Calu3 (cell line): Measurements from ENCODE around the gene DRC1. TPM values are rescaled to one million over a fixed set of nuclear protein-coding genes. Genes with fewer than 3 reads are reported as not detected.
"Not testable (repeated sequence)": the region's sequence is repeated elsewhere in the genome, so short reads cannot be mapped to it uniquely, and the experiment has no call there.

ENCODE experiments used
- BruUV-seq: library from RNA; stranded (reverse); fragments of 400-500 nt; replicated peaks from 2 replicates; lab custom pipeline; 2021; lab: Mats Ljungman, UMichigan
- CTCF ChIA-PET: fragments of 300-600 bp; sonication (Branson Sonifier 250); formaldehyde crosslinking; loops from one replicate; lab custom pipeline; 2022; ENCODE audit warnings: antibody characterized with exemption; lab: Charles Lee
- DNase-seq: peaks from one replicate; pipeline ENCODE4 v3.0.0; 2022
- H3K27ac Mint-ChIP-seq: one replicate; pipeline ENCODE4 v1.8.0; 2022; ENCODE audit warnings: mixed read lengths; ENCODE audit not compliant: unreplicated experiment
- H3K27me3 Mint-ChIP-seq: one replicate; pipeline ENCODE4 v1.8.0; 2022; ENCODE audit warnings: mixed read lengths; ENCODE audit not compliant: unreplicated experiment
- H3K36me3 Mint-ChIP-seq: one replicate; pipeline ENCODE4 v1.8.0; 2022; ENCODE audit warnings: mild to moderate bottlenecking, moderate library complexity, mixed read lengths; ENCODE audit not compliant: insufficient read depth, unreplicated experiment
- H3K4me1 Mint-ChIP-seq: one replicate; pipeline ENCODE4 v1.8.0; 2022; ENCODE audit warnings: mild to moderate bottlenecking, low read depth, mixed read lengths; ENCODE audit not compliant: unreplicated experiment
- H3K4me3 Mint-ChIP-seq: one replicate; pipeline ENCODE4 v1.8.0; 2022; ENCODE audit warnings: mild to moderate bottlenecking, low read depth, moderate library complexity, mixed read lengths; ENCODE audit not compliant: unreplicated experiment
- H3K9me3 Mint-ChIP-seq: one replicate; pipeline ENCODE4 v1.8.0; 2022; ENCODE audit warnings: low read depth, mixed read lengths; ENCODE audit not compliant: unreplicated experiment
- intact Hi-C: fragments of 100-400 bp; cut with micrococcal nuclease; formaldehyde crosslinking; loops from one replicate; pipeline ENCODE4 v1.10.0; 2022; ENCODE audit not compliant: unreplicated experiment
- total RNA-seq: library from RNA; stranded (reverse); gene quantifications from 2 replicates; pipeline ENCODE4 v1.2.3, GENCODE V29; 2022
- TF ChIP-seq, protein P1 (sequence below): fragments of 200-600 bp; IDR thresholded peaks from one replicate; pipeline ENCODE4 v1.8.0; 2022; ENCODE audit warnings: antibody characterized with exemption; ENCODE audit not compliant: unreplicated experiment

Gene DRC1
- total RNA-seq, 1 experiment from 2014 or later: not detected

DNA sequence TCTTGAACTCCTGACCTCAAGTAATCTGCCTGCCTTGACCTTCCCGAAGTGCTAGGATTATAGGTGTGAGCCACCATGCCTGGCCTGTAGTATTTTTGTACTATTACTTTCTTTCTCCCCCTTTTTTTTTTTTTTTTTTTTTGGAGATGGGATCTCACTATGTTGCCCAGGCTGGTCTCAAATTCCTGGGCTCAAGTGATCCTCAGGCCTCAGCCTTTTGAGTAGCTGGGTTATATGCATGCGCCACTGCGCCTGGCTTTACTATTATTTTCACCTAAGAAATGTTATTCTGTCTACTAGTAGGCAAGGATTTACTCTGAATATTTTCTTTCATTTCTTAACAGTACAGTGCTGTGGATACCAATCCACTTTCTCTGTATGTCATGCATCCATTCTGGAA lies 37.8 kb upstream of the DRC1 start:
- intact Hi-C loops: loop anchor here (5.0 kb wide), 1 partner anchor 33 kb away; no protein-coding TSS in a partner anchor
- Mint-ChIP-seq H3K4me1 (peaks cover 33% of the 10 kb centered on the region), H3K9me3 (no peaks in the 10 kb centered on the region), H3K4me3 (no peak overlapping the region), H3K27ac (no peak overlapping the region), H3K36me3 (peaks cover 7% of the 10 kb centered on the region), H3K27me3 (no peaks in the 10 kb centered on the region)
- CTCF ChIA-PET: interaction anchor here (1.1 kb wide), 1 partner anchor 8 kb away, joined by 3 read pairs; no protein-coding TSS in a partner anchor
- no peak for DNase-seq
- TF ChIP-seq, protein P1, sequence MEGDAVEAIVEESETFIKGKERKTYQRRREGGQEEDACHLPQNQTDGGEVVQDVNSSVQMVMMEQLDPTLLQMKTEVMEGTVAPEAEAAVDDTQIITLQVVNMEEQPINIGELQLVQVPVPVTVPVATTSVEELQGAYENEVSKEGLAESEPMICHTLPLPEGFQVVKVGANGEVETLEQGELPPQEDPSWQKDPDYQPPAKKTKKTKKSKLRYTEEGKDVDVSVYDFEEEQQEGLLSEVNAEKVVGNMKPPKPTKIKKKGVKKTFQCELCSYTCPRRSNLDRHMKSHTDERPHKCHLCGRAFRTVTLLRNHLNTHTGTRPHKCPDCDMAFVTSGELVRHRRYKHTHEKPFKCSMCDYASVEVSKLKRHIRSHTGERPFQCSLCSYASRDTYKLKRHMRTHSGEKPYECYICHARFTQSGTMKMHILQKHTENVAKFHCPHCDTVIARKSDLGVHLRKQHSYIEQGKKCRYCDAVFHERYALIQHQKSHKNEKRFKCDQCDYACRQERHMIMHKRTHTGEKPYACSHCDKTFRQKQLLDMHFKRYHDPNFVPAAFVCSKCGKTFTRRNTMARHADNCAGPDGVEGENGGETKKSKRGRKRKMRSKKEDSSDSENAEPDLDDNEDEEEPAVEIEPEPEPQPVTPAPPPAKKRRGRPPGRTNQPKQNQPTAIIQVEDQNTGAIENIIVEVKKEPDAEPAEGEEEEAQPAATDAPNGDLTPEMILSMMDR: no peak
- BruUV-seq: no TSS peak

DNA sequence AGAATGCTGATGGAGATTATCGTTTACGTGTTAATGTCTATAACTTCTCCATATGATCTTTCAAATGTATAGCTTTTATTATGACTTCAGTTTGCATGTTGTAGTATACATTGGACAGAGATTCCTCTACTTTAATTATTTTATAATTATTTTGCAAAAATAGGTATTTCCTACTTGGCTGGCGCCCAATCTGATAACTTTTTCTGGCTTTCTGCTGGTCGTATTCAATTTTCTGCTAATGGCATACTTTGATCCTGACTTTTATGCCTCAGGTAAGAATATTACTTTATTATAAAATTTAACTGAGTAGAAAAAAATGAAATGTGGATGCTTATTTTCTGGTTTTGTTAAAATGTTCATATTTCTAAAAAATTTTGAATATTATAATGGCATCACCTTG lies 37.1 kb upstream of the DRC1 start:
- TF ChIP-seq, protein P1: no peak
- no peak for DNase-seq
- intact Hi-C loops: loop anchor here (5.0 kb wide), 1 partner anchor 33 kb away; no protein-coding TSS in a partner anchor
- Mint-ChIP-seq H3K36me3 (peaks cover 7% of the 10 kb centered on the region), H3K9me3 (no peaks in the 10 kb centered on the region), H3K27ac (no peak overlapping the region), H3K27me3 (no peaks in the 10 kb centered on the region), H3K4me1 (peaks cover 26% of the 10 kb centered on the region), H3K4me3 (no peak overlapping the region)
- CTCF ChIA-PET: interaction anchor here (1.1 kb wide), 1 partner anchor 9 kb away, joined by 3 read pairs; no protein-coding TSS in a partner anchor
- no TSS peak for BruUV-seq

DNA sequence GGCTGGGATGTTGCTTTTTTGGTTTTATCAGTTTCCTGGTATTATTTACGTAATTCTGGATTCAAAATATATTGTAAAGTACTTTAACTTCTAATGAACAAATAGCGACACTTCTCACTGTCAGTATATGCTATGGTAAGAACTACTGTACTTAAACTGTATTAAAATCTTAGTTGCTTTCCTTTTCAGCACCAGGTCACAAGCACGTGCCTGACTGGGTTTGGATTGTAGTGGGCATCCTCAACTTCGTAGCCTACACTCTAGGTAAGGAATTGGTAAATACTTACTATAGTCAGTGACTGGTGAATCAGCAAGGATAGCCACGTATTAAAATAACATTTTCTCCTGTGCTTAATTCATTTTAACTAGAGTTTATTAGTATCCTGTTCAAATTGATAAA lies 34.8 kb upstream of the DRC1 start:
- TF ChIP-seq, protein P1: no peak
- no peaks in the 10 kb centered on the region for H3K27me3 Mint-ChIP-seq
- H3K27ac Mint-ChIP-seq: no peak overlapping the region
- no TSS peak for BruUV-seq
- DNase-seq: no peak
- H3K9me3 Mint-ChIP-seq: no peaks in the 10 kb centered on the region
- H3K4me1 Mint-ChIP-seq: peaks cover 16% of the 10 kb centered on the region
- CTCF ChIA-PET: no interaction called here
- intact Hi-C loops: no loop called here
- H3K4me3 Mint-ChIP-seq: no peak overlapping the region
- H3K36me3 Mint-ChIP-seq: peaks cover 7% of the 10 kb centered on the region

DNA sequence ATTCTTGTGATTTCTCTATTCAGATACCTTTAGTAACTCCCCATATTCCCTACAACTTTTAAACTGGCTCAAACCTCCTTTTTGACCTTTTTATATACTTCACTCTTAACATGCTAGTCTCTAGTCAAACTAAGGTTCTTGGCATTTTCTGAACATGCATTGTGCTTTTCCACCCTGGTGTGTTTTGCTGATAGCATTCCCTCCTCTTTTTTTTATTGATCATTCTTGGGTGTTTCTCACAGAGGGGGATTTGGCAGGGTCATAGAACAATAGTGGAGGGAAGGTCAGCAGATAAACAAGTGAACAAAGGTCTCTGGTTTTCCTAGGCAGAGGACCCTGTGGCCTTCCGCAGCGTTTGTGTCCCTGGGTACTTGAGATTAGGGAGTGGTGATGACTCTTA lies 32.1 kb upstream of the DRC1 start:
- H3K4me3 Mint-ChIP-seq, intact Hi-C loops, H3K27ac Mint-ChIP-seq, BruUV-seq, CTCF ChIA-PET, H3K27me3 Mint-ChIP-seq, H3K9me3 Mint-ChIP-seq, DNase-seq, H3K4me1 Mint-ChIP-seq: not testable (repeated sequence)
- H3K36me3 Mint-ChIP-seq: peaks cover 12% of the 10 kb centered on the region

DNA sequence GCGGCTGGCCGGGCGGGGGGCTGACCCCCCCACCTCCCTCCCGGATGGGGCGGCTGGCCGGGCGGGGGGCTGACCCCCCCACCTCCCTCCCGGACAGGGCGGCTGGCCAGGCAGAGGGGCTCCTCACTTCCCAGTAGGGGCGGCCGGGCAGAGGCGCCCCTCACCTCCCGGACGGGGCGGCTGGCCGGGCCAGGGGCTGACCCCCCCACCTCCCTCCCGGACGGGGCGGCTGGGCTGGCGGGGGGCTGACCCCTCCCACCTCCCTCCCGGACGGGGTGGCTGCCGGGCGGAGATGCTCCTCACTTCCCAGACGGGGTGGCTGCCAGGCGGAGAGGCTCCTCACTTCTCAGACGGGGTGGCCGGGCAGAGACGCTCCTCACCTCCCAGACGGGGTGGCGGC lies 30.8 kb upstream of the DRC1 start:
- H3K4me3 Mint-ChIP-seq, H3K4me1 Mint-ChIP-seq, H3K27me3 Mint-ChIP-seq, DNase-seq, CTCF ChIA-PET, H3K9me3 Mint-ChIP-seq, H3K27ac Mint-ChIP-seq, intact Hi-C loops, BruUV-seq: not testable (repeated sequence)
- H3K36me3 Mint-ChIP-seq: peaks cover 18% of the 10 kb centered on the region
